ENCODE results near the gene PLA2G2C.

GRCh38 chr1:20151906-20152598, 34.3 kb downstream of the PLA2G2C start:
- TF ChIP-seq CTCF (IDR thresholded peaks at IDR 0.05) (peak; percentile 90 to 94 (median 92)), POLR2A (IDR thresholded peaks at IDR 0.05) (no peak)
